Thyroid gland (tissue), 4 donors: ENCODE results near the gene AGTRAP.

ENCODE experiments used
- CTCF ChIP-seq, 6 experiments: fragments of 200-600 bp in 3 of 6; fragments of 450-650 bp in 3 of 6; sonication (generic) in 3 of 6; IDR thresholded peaks; one replicate each; pipeline ENCODE4 v1.5.1; 2016 to 2019; ENCODE audit warnings: antibody characterized with exemption in 6 of 6, mild to moderate bottlenecking in 2 of 6, inconsistent platforms in 1 of 6, moderate library complexity in 1 of 6
- POLR2A ChIP-seq, 2 donors: fragments of 450-650 bp; IDR thresholded peaks; one replicate each; pipeline ENCODE4 v1.6.1; 2017; ENCODE audit warnings: antibody characterized with exemption in 2 of 2, mild to moderate bottlenecking in 2 of 2, moderate library complexity in 1 of 2

- TF ChIP-seq POLR2A (IDR thresholded peaks at IDR 0.05) (no peak), CTCF (IDR thresholded peaks at IDR 0.05) (no peak)
Observed at GRCh38 chr1:11746795-11747487, 11.0 kb downstream of the AGTRAP start.
